ENCODE data around the gene RFTN1. TPM values are rescaled to one million over a fixed set of nuclear protein-coding genes. Genes with fewer than 3 reads are reported as not detected.
A peak's percentile ranks its signal among the peaks of the same experiment; 100 is the strongest.

Gene RFTN1
- total RNA-seq, 3 donors from 2014 or later (not counting 1 experiment from before 2014, with no cell fraction given) = 112 to 135 (median 115) TPM

- Histone ChIP-seq H3K27me3 (ENCODE audit: control insufficient read depth, insufficient read depth, low read length) (no peaks in the 10 kb centered on the region), H3K9me3 (ENCODE audit: control insufficient read depth, insufficient read depth, low read length) (no peaks in the 10 kb centered on the region), H3K27ac (ENCODE audit: low read length) (no peak overlapping the region), H3K36me3 (ENCODE audit: control insufficient read depth, insufficient read depth, low read length) (peaks cover 2% of the 10 kb centered on the region), H3K4me3 (ENCODE audit: low read length) (no peak overlapping the region), H3K4me1 (ENCODE audit: control insufficient read depth, insufficient read depth, low read length) (no peaks in the 10 kb centered on the region)
- TF ChIP-seq CTCF (IDR thresholded peaks at IDR 0.05) = no peak
- intact Hi-C loops (cut with micrococcal nuclease) = no loop called here
- no peaks in the 10 kb centered on the region for H3K9me3 Mint-ChIP-seq
- no peaks in the 10 kb centered on the region for H3K27me3 Mint-ChIP-seq (ENCODE audit: low read depth in 2 of 2)
- H3K4me3 Mint-ChIP-seq = no peak overlapping the region
- ATAC-seq = no peak
- peaks cover 30 to 61% of the 10 kb centered on the region in 2 donors for H3K4me1 Mint-ChIP-seq
- no peak for DNase-seq
- H3K36me3 Mint-ChIP-seq = no peaks in the 10 kb centered on the region
- WGBS (ENCODE audit: insufficient coverage) = 93% methylated on average over 3 of the region's 5 CpGs
- no peak overlapping the region for H3K27ac Mint-ChIP-seq
Observed at GRCh38 chr3:16419640-16420241, 93.8 kb downstream of the RFTN1 start.

GRCh38 chr3:16417945-16418739 is 95.4 kb downstream of the RFTN1 start:
- Mint-ChIP-seq H3K9me3 (no peaks in the 10 kb centered on the region), H3K4me1 (peaks cover 46 to 71% of the 10 kb centered on the region in 2 donors), H3K27me3 (ENCODE audit: low read depth in 2 of 2) (no peaks in the 10 kb centered on the region), H3K36me3 (no peaks in the 10 kb centered on the region), H3K27ac (peak overlapping the region in 1 of 2 donors; percentile 3), H3K4me3 (no peak overlapping the region)
- no peaks in the 10 kb centered on the region for H3K36me3 ChIP-seq (ENCODE audit: control insufficient read depth, insufficient read depth, low read length)
- TF ChIP-seq CTCF (IDR thresholded peaks at IDR 0.05) = no peak
- no peaks in the 10 kb centered on the region for H3K27me3 ChIP-seq (ENCODE audit: control insufficient read depth, insufficient read depth, low read length)
- no peaks in the 10 kb centered on the region for H3K4me1 ChIP-seq (ENCODE audit: control insufficient read depth, insufficient read depth, low read length)
- no peaks in the 10 kb centered on the region for H3K9me3 ChIP-seq (ENCODE audit: control insufficient read depth, insufficient read depth, low read length)
- no peak overlapping the region for H3K4me3 ChIP-seq (ENCODE audit: low read length)
- ATAC-seq (no peak), DNase-seq (no peak)
- H3K27ac ChIP-seq (ENCODE audit: low read length) = no peak overlapping the region
- intact Hi-C loops (cut with micrococcal nuclease) = no loop called here
- 91% methylated on average over 2 of the region's 5 CpGs for WGBS (ENCODE audit: insufficient coverage)

GRCh38 chr3:16415911-16416476 is 97.5 kb downstream of the RFTN1 start:
- H3K27ac Mint-ChIP-seq = no peak overlapping the region
- TF ChIP-seq CTCF (IDR thresholded peaks at IDR 0.05) = no peak
- no peaks in the 10 kb centered on the region for H3K9me3 ChIP-seq (ENCODE audit: control insufficient read depth, insufficient read depth, low read length)
- no peak overlapping the region for H3K27ac ChIP-seq (ENCODE audit: low read length)
- peaks cover 7% of the 10 kb centered on the region for H3K4me1 ChIP-seq (ENCODE audit: control insufficient read depth, insufficient read depth, low read length)
- ATAC-seq (no peak), DNase-seq (no peak)
- no peaks in the 10 kb centered on the region for H3K36me3 ChIP-seq (ENCODE audit: control insufficient read depth, insufficient read depth, low read length)
- peaks cover 65 to 78% of the 10 kb centered on the region in 2 donors for H3K4me1 Mint-ChIP-seq
- H3K27me3 Mint-ChIP-seq (ENCODE audit: low read depth in 2 of 2) = no peaks in the 10 kb centered on the region
- intact Hi-C loops (cut with micrococcal nuclease) = no loop called here
- no peaks in the 10 kb centered on the region for H3K27me3 ChIP-seq (ENCODE audit: control insufficient read depth, insufficient read depth, low read length)
- no peaks in the 10 kb centered on the region for H3K9me3 Mint-ChIP-seq
- 92% methylated on average over 2 of the region's 3 CpGs for WGBS (ENCODE audit: insufficient coverage)
- H3K4me3 ChIP-seq (ENCODE audit: low read length) = no peak overlapping the region
- no peak overlapping the region for H3K4me3 Mint-ChIP-seq
- no peaks in the 10 kb centered on the region for H3K36me3 Mint-ChIP-seq
